IPS-18a (cell line): Measurements from ENCODE around the gene HTRA3.

Experiments used
- H3K27ac ChIP-seq: one replicate; pipeline ENCODE4 v1.5.1; 2013; ENCODE audit warnings: low read length
- H3K27me3 ChIP-seq: one replicate; pipeline ENCODE4 v1.6.1; 2013; ENCODE audit warnings: mild to moderate bottlenecking, low read length; ENCODE audit not compliant: control insufficient read depth, insufficient read depth
- H3K36me3 ChIP-seq: one replicate; pipeline ENCODE4 v1.6.1; 2013; ENCODE audit warnings: low read depth, low read length; ENCODE audit not compliant: control insufficient read depth
- H3K4me1 ChIP-seq: one replicate; pipeline ENCODE4 v1.6.1; 2013; ENCODE audit warnings: low read depth, low read length; ENCODE audit not compliant: control insufficient read depth
- H3K4me3 ChIP-seq: one replicate; pipeline ENCODE4 v1.5.1; 2013; ENCODE audit warnings: low read length
- H3K9ac ChIP-seq: one replicate; pipeline ENCODE4 v1.6.1; 2013; ENCODE audit warnings: mild to moderate bottlenecking, low read length, moderate library complexity
- H3K9me3 ChIP-seq: one replicate; pipeline ENCODE4 v1.6.1; 2013; ENCODE audit warnings: low read depth, low read length; ENCODE audit not compliant: control insufficient read depth

HTRA3 gene

GRCh38 chr4:8280876-8281440 is 11.4 kb downstream of the HTRA3 start:
- Histone ChIP-seq H3K27ac (no peak overlapping the region), H3K9me3 (no peaks in the 10 kb centered on the region), H3K27me3 (no peaks in the 10 kb centered on the region), H3K36me3 (no peaks in the 10 kb centered on the region), H3K9ac (no peak overlapping the region), H3K4me3 (no peak overlapping the region), H3K4me1 (no peaks in the 10 kb centered on the region)

- H3K4me3 ChIP-seq, result no peak overlapping the region
- H3K27ac ChIP-seq, result no peak overlapping the region
- no peaks in the 10 kb centered on the region for H3K36me3 ChIP-seq
- no peak overlapping the region for H3K9ac ChIP-seq
- H3K27me3 ChIP-seq, result no peaks in the 10 kb centered on the region
- no peaks in the 10 kb centered on the region for H3K4me1 ChIP-seq
- no peaks in the 10 kb centered on the region for H3K9me3 ChIP-seq
These were observed 12.1 kb downstream of the HTRA3 start for GRCh38 chr4:8281519-8282133.

- H3K9ac ChIP-seq, result no peak overlapping the region
- no peaks in the 10 kb centered on the region for H3K36me3 ChIP-seq
- H3K4me3 ChIP-seq, result no peak overlapping the region
- H3K27ac ChIP-seq, result no peak overlapping the region
- no peaks in the 10 kb centered on the region for H3K4me1 ChIP-seq
- H3K9me3 ChIP-seq, result no peaks in the 10 kb centered on the region
- H3K27me3 ChIP-seq, result no peaks in the 10 kb centered on the region
These were observed 12.6 kb downstream of the HTRA3 start for GRCh38 chr4:8282134-8282641.

GRCh38 chr4:8282742-8283141 is 13.2 kb downstream of the HTRA3 start:
- Histone ChIP-seq H3K4me3 (no peak overlapping the region), H3K9ac (no peak overlapping the region), H3K36me3 (no peaks in the 10 kb centered on the region), H3K27me3 (no peaks in the 10 kb centered on the region), H3K9me3 (no peaks in the 10 kb centered on the region), H3K4me1 (no peaks in the 10 kb centered on the region), H3K27ac (no peak overlapping the region)

- Histone ChIP-seq H3K9ac (no peak overlapping the region), H3K4me3 (no peak overlapping the region), H3K9me3 (no peaks in the 10 kb centered on the region), H3K27ac (no peak overlapping the region), H3K4me1 (no peaks in the 10 kb centered on the region), H3K36me3 (no peaks in the 10 kb centered on the region), H3K27me3 (no peaks in the 10 kb centered on the region)
These were observed 13.6 kb downstream of the HTRA3 start for GRCh38 chr4:8283161-8283560.

GRCh38 chr4:8283631-8284121 is 14.1 kb downstream of the HTRA3 start:
- Histone ChIP-seq H3K9ac (no peak overlapping the region), H3K9me3 (no peaks in the 10 kb centered on the region), H3K27ac (no peak overlapping the region), H3K4me1 (no peaks in the 10 kb centered on the region), H3K36me3 (no peaks in the 10 kb centered on the region), H3K27me3 (no peaks in the 10 kb centered on the region), H3K4me3 (no peak overlapping the region)

GRCh38 chr4:8284391-8284790 is 14.8 kb downstream of the HTRA3 start:
- Histone ChIP-seq H3K4me1 (no peaks in the 10 kb centered on the region), H3K27me3 (no peaks in the 10 kb centered on the region), H3K9ac (no peak overlapping the region), H3K4me3 (no peak overlapping the region), H3K36me3 (no peaks in the 10 kb centered on the region), H3K27ac (no peak overlapping the region), H3K9me3 (no peaks in the 10 kb centered on the region)

GRCh38 chr4:8285143-8285975 is 15.8 kb downstream of the HTRA3 start:
- Histone ChIP-seq H3K27ac (no peak overlapping the region), H3K4me3 (no peak overlapping the region), H3K4me1 (no peaks in the 10 kb centered on the region), H3K9me3 (no peaks in the 10 kb centered on the region), H3K36me3 (no peaks in the 10 kb centered on the region), H3K27me3 (no peaks in the 10 kb centered on the region), H3K9ac (no peak overlapping the region)

GRCh38 chr4:8285976-8286718 is 16.6 kb downstream of the HTRA3 start:
- Histone ChIP-seq H3K9ac (no peak overlapping the region), H3K4me1 (no peaks in the 10 kb centered on the region)

GRCh38 chr4:8286719-8287342 is 17.3 kb downstream of the HTRA3 start:
- no peaks in the 10 kb centered on the region for H3K4me1 ChIP-seq
- no peak overlapping the region for H3K9ac ChIP-seq
- H3K27ac ChIP-seq, result no peak overlapping the region
- no peak overlapping the region for H3K4me3 ChIP-seq
- no peaks in the 10 kb centered on the region for H3K9me3 ChIP-seq
- no peaks in the 10 kb centered on the region for H3K27me3 ChIP-seq
- H3K36me3 ChIP-seq, result no peaks in the 10 kb centered on the region

More at GRCh38 chr4:8285976-8286718, 16.6 kb downstream of the HTRA3 start:
- Histone ChIP-seq H3K36me3 (no peaks in the 10 kb centered on the region), H3K27me3 (no peaks in the 10 kb centered on the region), H3K27ac (no peak overlapping the region), H3K9me3 (no peaks in the 10 kb centered on the region), H3K4me3 (no peak overlapping the region)
